HEK293 (cell line): Measurements from ENCODE around the gene VTI1B.

ENCODE experiments used
- ATF2 ChIP-seq: fragments of 450-650 bp; formaldehyde crosslinking; IDR thresholded peaks from 2 replicates; pipeline ENCODE4 v1.5.1; 2016; ENCODE audit warnings: missing biosample characterization, missing genetic modification characterization, low read depth
- KLF1 ChIP-seq: fragments of 450-650 bp; formaldehyde crosslinking; IDR thresholded peaks from 2 replicates; pipeline ENCODE4 v1.5.1; 2016; ENCODE audit warnings: missing biosample characterization, missing genetic modification characterization
- PRDM4 ChIP-seq: fragments of 450-650 bp; formaldehyde crosslinking; IDR thresholded peaks from 2 replicates; pipeline ENCODE4 v1.5.1; 2017; ENCODE audit warnings: missing biosample characterization, missing genetic modification characterization
- ZFP37 ChIP-seq: fragments of 450-650 bp; formaldehyde crosslinking; IDR thresholded peaks from 2 replicates; pipeline ENCODE4 v1.5.1; 2016; ENCODE audit warnings: missing biosample characterization, missing genetic modification characterization
- ZNF133 ChIP-seq: fragments of 450-650 bp; formaldehyde crosslinking; IDR thresholded peaks from 2 replicates; pipeline ENCODE4 v1.5.1; 2016; ENCODE audit warnings: missing biosample characterization, missing genetic modification characterization
- ZNF148 ChIP-seq: fragments of 450-650 bp; formaldehyde crosslinking; IDR thresholded peaks from 2 replicates; pipeline ENCODE4 v1.5.0; 2017; ENCODE audit warnings: missing biosample characterization, missing genetic modification characterization, borderline replicate concordance
- ZNF169 ChIP-seq: fragments of 450-650 bp; formaldehyde crosslinking; IDR thresholded peaks from 2 replicates; pipeline ENCODE4 v1.5.1; 2016; ENCODE audit warnings: missing biosample characterization, missing genetic modification characterization
- ZNF202 ChIP-seq: fragments of 450-650 bp; formaldehyde crosslinking; IDR thresholded peaks from 2 replicates; pipeline ENCODE4 v1.5.1; 2016; ENCODE audit warnings: missing biosample characterization, missing genetic modification characterization, borderline replicate concordance
- ZNF24 ChIP-seq: fragments of 450-650 bp; formaldehyde crosslinking; IDR thresholded peaks from 2 replicates; pipeline ENCODE4 v1.5.1; 2016; ENCODE audit warnings: missing biosample characterization, missing genetic modification characterization
- ZNF280D ChIP-seq: fragments of 450-650 bp; formaldehyde crosslinking; IDR thresholded peaks from 2 replicates; pipeline ENCODE4 v1.5.1; 2016; ENCODE audit warnings: missing biosample characterization, missing genetic modification characterization
- ZNF335 ChIP-seq: fragments of 450-650 bp; formaldehyde crosslinking; conservative IDR thresholded peaks from 2 replicates; pipeline ENCODE4 v1.5.1; 2016; ENCODE audit warnings: missing biosample characterization, missing genetic modification characterization
- ZNF391 ChIP-seq: fragments of 450-650 bp; formaldehyde crosslinking; IDR thresholded peaks from 2 replicates; pipeline ENCODE4 v1.5.1; 2016; ENCODE audit warnings: low read depth, missing biosample characterization, missing genetic modification characterization, borderline replicate concordance
- ZNF404 ChIP-seq: fragments of 450-650 bp; formaldehyde crosslinking; IDR thresholded peaks from 2 replicates; pipeline ENCODE4 v1.5.1; 2017; ENCODE audit warnings: missing biosample characterization, missing genetic modification characterization
- ZNF48 ChIP-seq: fragments of 450-650 bp; formaldehyde crosslinking; IDR thresholded peaks from 2 replicates; pipeline ENCODE4 v1.5.1; 2016; ENCODE audit warnings: missing biosample characterization, missing genetic modification characterization
- ZNF501 ChIP-seq: fragments of 450-650 bp; formaldehyde crosslinking; IDR thresholded peaks from 2 replicates; pipeline ENCODE4 v1.5.1; 2016; ENCODE audit warnings: missing biosample characterization, missing genetic modification characterization
- ZNF513 ChIP-seq: fragments of 450-650 bp; IDR thresholded peaks from 2 replicates; pipeline ENCODE4 v1.5.1; 2018; ENCODE audit warnings: missing biosample characterization, missing genetic modification characterization
- ZNF558 ChIP-seq: fragments of 450-650 bp; formaldehyde crosslinking; IDR thresholded peaks from 2 replicates; pipeline ENCODE4 v1.5.1; 2016; ENCODE audit warnings: missing biosample characterization, missing genetic modification characterization
- ZNF610 ChIP-seq: fragments of 450-650 bp; formaldehyde crosslinking; IDR thresholded peaks from 2 replicates; pipeline ENCODE4 v1.5.1; 2016; ENCODE audit warnings: missing biosample characterization, missing genetic modification characterization, borderline replicate concordance
- ZNF626 ChIP-seq: fragments of 450-650 bp; sonication (Bioruptor Pico); formaldehyde crosslinking; IDR thresholded peaks from 2 replicates; pipeline ENCODE4 v1.5.1; 2018; ENCODE audit warnings: missing biosample characterization, missing genetic modification characterization, inconsistent platforms
- ZNF629 ChIP-seq: fragments of 450-650 bp; formaldehyde crosslinking; IDR thresholded peaks from 2 replicates; pipeline ENCODE4 v1.5.1; 2017; ENCODE audit warnings: missing biosample characterization, missing genetic modification characterization
- ZNF660 ChIP-seq: fragments of 450-650 bp; IDR thresholded peaks from 2 replicates; pipeline ENCODE4 v1.5.1; 2018; ENCODE audit warnings: missing biosample characterization, mild to moderate bottlenecking, missing genetic modification characterization
- ZNF76 ChIP-seq: fragments of 450-650 bp; formaldehyde crosslinking; IDR thresholded peaks from 2 replicates; pipeline ENCODE4; 2016; ENCODE audit warnings: low read depth, missing biosample characterization, missing genetic modification characterization, borderline replicate concordance
- ZNF792 ChIP-seq: fragments of 450-650 bp; formaldehyde crosslinking; IDR thresholded peaks from 2 replicates; pipeline ENCODE4 v1.5.1; 2016; ENCODE audit warnings: missing biosample characterization, missing genetic modification characterization
- ZSCAN30 ChIP-seq: fragments of 450-650 bp; IDR thresholded peaks from 2 replicates; pipeline ENCODE4 v1.5.1; 2018; ENCODE audit warnings: missing biosample characterization, mild to moderate bottlenecking, missing genetic modification characterization, moderate library complexity

The VTI1B gene

GRCh38 chr14:67619446-67620216 is 54.8 kb downstream of the VTI1B start, which contains the start of gene ARG2 (continued):
- TF ChIP-seq ZNF280D: no peak
- peak; percentile 50; the same call in 1 of the 2 replicates for TF ChIP-seq ZSCAN30 (tag by site-specific recombination)
- no peak for TF ChIP-seq ZNF513
- no peak for TF ChIP-seq ZNF558 (tag by site-specific recombination)
- no peak for TF ChIP-seq ZNF133
- TF ChIP-seq ZNF335 (tag by site-specific recombination): peak; percentile 83
- TF ChIP-seq ZNF404: no peak
- TF ChIP-seq ZNF629 (tag by site-specific recombination): peak; percentile 99
- TF ChIP-seq ZNF148 (tag by site-specific recombination): peak; percentile 29; the same call in 1 of the 2 replicates
- peak; percentile 13; the same call in 1 of the 2 replicates for TF ChIP-seq ZNF660 (tag by site-specific recombination)
- TF ChIP-seq ZFP37: peak; percentile 45; the same call in 1 of the 2 replicates
- 0 out of 2 replicates have a peak, but pooled peaks have one; percentile 23 for TF ChIP-seq ZNF610 (tag by site-specific recombination)
- no peak for TF ChIP-seq ZNF792 (tag by site-specific recombination)
- TF ChIP-seq ZNF501: peak; percentile 83; the same call in 1 of the 2 replicates
- 0 out of 2 replicates have a peak, but pooled peaks have one; percentile 55 for TF ChIP-seq ZNF169
- TF ChIP-seq ZNF626 (tag by site-specific recombination): no peak
- TF ChIP-seq ATF2 (tag by site-specific recombination): peak; percentile 100
- TF ChIP-seq KLF1 (tag by site-specific recombination): peak; percentile 61
- TF ChIP-seq ZNF391 (tag by site-specific recombination): peak; percentile 76; the same call in 1 of the 2 replicates
- TF ChIP-seq ZNF48 (tag by site-specific recombination): no peak
- peak; percentile 56 for TF ChIP-seq ZNF24 (tag by site-specific recombination)
- no peak for TF ChIP-seq ZNF202 (tag by site-specific recombination)
- TF ChIP-seq ZNF76 (tag by site-specific recombination): peak; percentile 69; the same call in 1 of the 2 replicates
- TF ChIP-seq PRDM4: peak; percentile 44; the same call in 1 of the 2 replicates
